GM12878 (cell line): ENCODE data around the gene SLC25A20. TPM values are rescaled to one million over a fixed set of nuclear protein-coding genes. Genes with fewer than 3 reads are reported as not detected.

Experiments used
- ATAC-seq: fragments of 200-7000 bp; cut with Tn5 transposase; 3 replicates; pipeline ENCODE4 v1.9.1; 2020; ENCODE audit warnings: mild to moderate bottlenecking, moderate library complexity
- BruUV-seq: library from RNA; stranded (reverse); fragments of 400-500 nt; replicated peaks from 2 replicates; lab custom pipeline; 2021; lab: Mats Ljungman, UMichigan
- CTCF ChIA-PET: fragments of 300-600 bp; sonication (Branson Sonifier 250); formaldehyde crosslinking; extraction: SDS; loops from one replicate; lab custom pipeline; 2021; ENCODE audit warnings: inconsistent platforms; lab: Yijun Ruan, JAX
- POLR2A ChIA-PET: fragments of 350-600 bp; formaldehyde crosslinking; extraction: SDS; loops from one replicate; lab custom pipeline; 2021; ENCODE audit warnings: inconsistent platforms; lab: Charles Lee
- RAD21 ChIA-PET: fragments of 300-600 bp; sonication (Branson Sonifier 250); formaldehyde crosslinking; loops from one replicate; lab custom pipeline; 2023; ENCODE audit warnings: antibody characterized with exemption; ENCODE audit not compliant: unreplicated experiment; lab: Charles Lee
- SMC1A ChIA-PET: fragments of 300-600 bp; sonication (Branson Sonifier 250); formaldehyde crosslinking; loops from one replicate; lab custom pipeline; 2023; ENCODE audit not compliant: unreplicated experiment, uncharacterized antibody; lab: Charles Lee
- DNase-seq: peaks from one replicate; pipeline ENCODE4 v3.0.0-alpha.2; 2011; ENCODE audit warnings: low read depth, low spot score
- FAIRE-seq: peaks from 3 replicates; lab custom pipeline; 2011; peaks lifted over from hg19 to GRCh38; lab: Jason Lieb, UNC
- H2AFZ ChIP-seq: 2 replicates; pipeline ENCODE4 v1.6.0; 2011; ENCODE audit warnings: low read depth, low read length, control low read depth; ENCODE audit not compliant: control insufficient read depth
- H3K27ac ChIP-seq: 2 replicates; pipeline ENCODE4 v1.5.1; 2011; ENCODE audit warnings: control low read depth; ENCODE audit not compliant: control insufficient read depth, insufficient read depth
- H3K27me3 ChIP-seq, 2 experiments: replicated peaks in 1 of 2; 2 replicates each; pipeline versions ENCODE4 v1.6.0 to v1.6.1; 2011; ENCODE audit warnings: low read length in 1 of 2; ENCODE audit not compliant: control insufficient read depth in 2 of 2, insufficient read depth in 2 of 2
- H3K36me3 ChIP-seq, 2 experiments: 2 replicates each; pipeline ENCODE4 v1.5.1; 2011; ENCODE audit warnings: low read length in 1 of 2; ENCODE audit not compliant: control insufficient read depth in 2 of 2, insufficient read depth in 2 of 2
- H3K4me1 ChIP-seq: 2 replicates; pipeline ENCODE4 v1.6.1; 2011; ENCODE audit warnings: mild to moderate bottlenecking, low read length, moderate library complexity, mixed read lengths; ENCODE audit not compliant: control insufficient read depth, insufficient read depth
- H3K4me2 ChIP-seq: 2 replicates; pipeline ENCODE4 v1.6.0; 2011; ENCODE audit warnings: control low read depth; ENCODE audit not compliant: control insufficient read depth, insufficient read depth
- H3K4me3 ChIP-seq: fragments of 200-600 bp; sonication (generic); 2 replicates; pipeline ENCODE4 v1.5.1; 2016
- H3K79me2 ChIP-seq: 2 replicates; pipeline ENCODE4 v1.6.0; 2011; ENCODE audit warnings: low read length; ENCODE audit not compliant: control insufficient read depth, insufficient read depth
- H3K9ac ChIP-seq: 2 replicates; pipeline ENCODE4 v1.8.0; 2011; ENCODE audit warnings: low read length, control low read depth, mixed read lengths; ENCODE audit not compliant: control insufficient read depth, insufficient read depth
- H3K9me3 ChIP-seq: replicated peaks from 3 replicates; pipeline ENCODE4 v1.5.1; 2011; ENCODE audit warnings: mild to moderate bottlenecking, low read length; ENCODE audit not compliant: control insufficient read depth, insufficient read depth
- H4K20me1 ChIP-seq: 2 replicates; pipeline ENCODE4 v1.6.0; 2011; ENCODE audit not compliant: control insufficient read depth, insufficient read depth
- FOS ChIP-seq: IDR thresholded peaks from 3 replicates; pipeline ENCODE4 v1.6.1; 2011; ENCODE audit warnings: borderline replicate concordance; ENCODE audit not compliant: insufficient read length; ENCODE audit errors: extremely low read depth
- HDGF ChIP-seq: fragments of 450-650 bp; IDR thresholded peaks from 2 replicates; pipeline ENCODE4 v1.6.1; 2016; ENCODE audit warnings: antibody characterized with exemption
- STAT1 ChIP-seq: fragments of 450-650 bp; conservative IDR thresholded peaks from 2 replicates; pipeline ENCODE4 v1.6.1; 2014; ENCODE audit warnings: antibody characterized with exemption, mild to moderate bottlenecking
- WGBS: methylation state at CpG from one replicate; pipeline ENCODE4 v1.1.6; 2016; ENCODE audit warnings: low lambda C conversion rate; ENCODE audit not compliant: insufficient replicate concordance, insufficient coverage; ENCODE audit errors: missing lambda C conversion rate; 5-methylcytosine and 5-hydroxymethylcytosine counted together
- in situ Hi-C: fragments of 300-500 bp; cut with MboI; formaldehyde crosslinking; loops from 9 replicates; pipeline ENCODE4 v1.14.3; 2018; ENCODE audit warnings: mixed read lengths
- intact Hi-C: fragments of 100-400 bp; cut with micrococcal nuclease; formaldehyde crosslinking; loops from one replicate; pipeline ENCODE4 v1.14.2; 2022; ENCODE audit not compliant: unreplicated experiment
- polyA plus RNA-seq, 11 experiments: library from polyadenylated mRNA; depleted of rRNA in 4 of 11; unstranded in 6 of 11; stranded (reverse) in 5 of 11; fragments of >200 nt; fragmentation: Nextera tagmentation in 4 of 11; fragmentation: Illumina TruSeq in 1 of 11; extraction: Ambion mirVana in 4 of 11; extraction: Trizol in 1 of 11; gene quantifications; 1 replicate in 1 of 11; 2 replicates in 10 of 11; pipeline versions ENCODE4 v1.2.1 to v1.2.3, GENCODE V29; 2011 to 2016; ENCODE audit warnings: inconsistent platforms in 2 of 11, missing spikeins in 2 of 11, low read depth in 1 of 11
- total RNA-seq, 4 experiments: library from RNA; depleted of rRNA in 3 of 4; stranded (reverse); fragments of >200 nt in 3 of 4; fragmentation: Illumina TruSeq in 1 of 4; extraction: Trizol in 1 of 4; gene quantifications; 2 replicates each; pipeline versions ENCODE4 v1.2.1 to v1.2.3, GENCODE V29; 2013 to 2021
- TF ChIP-seq, protein P1 (sequence below): fragments of 450-650 bp; IDR thresholded peaks from 2 replicates; pipeline ENCODE4 v1.6.1; 2018; ENCODE audit warnings: mild to moderate bottlenecking, low read depth, moderate library complexity; ENCODE audit not compliant: partially characterized antibody
- TF ChIP-seq, protein P2 (sequence below): fragments of 450-650 bp; formaldehyde crosslinking; IDR thresholded peaks from 2 replicates; pipeline ENCODE4 v1.5.0; 2022; ENCODE audit warnings: mild to moderate bottlenecking, missing genetic modification characterization
- TF ChIP-seq, protein P3 (sequence below), 3 experiments: IDR thresholded peaks in 2 of 3; conservative IDR thresholded peaks in 1 of 3; 2 replicates each; pipeline ENCODE4 v1.5.1; 2011; ENCODE audit warnings: low read depth in 3 of 3, low read length in 3 of 3, mild to moderate bottlenecking in 3 of 3, control low read depth in 2 of 3, moderate library complexity in 2 of 3, inconsistent platforms in 1 of 3, mixed read lengths in 1 of 3; ENCODE audit not compliant: control insufficient read depth in 2 of 3, insufficient read depth in 1 of 3; ENCODE audit errors: extremely low read depth in 1 of 3
- TF ChIP-seq, protein P4 (sequence below): fragments of 450-650 bp; formaldehyde crosslinking; IDR thresholded peaks from 2 replicates; pipeline ENCODE4 v1.4.0; 2022; ENCODE audit warnings: mild to moderate bottlenecking, moderate library complexity
- TF ChIP-seq, protein P5 (sequence below): fragments of 450-650 bp; IDR thresholded peaks from 2 replicates; pipeline ENCODE4 v1.6.1; 2014; ENCODE audit warnings: mild to moderate bottlenecking

Gene SLC25A20
- total and polyA plus RNA-seq, 10 of the 15 experiments (the other 5 are each of a cell fraction or from before 2014, with no cell fraction given) = 12.9 to 38.6 (median 22.1) TPM

DNA sequence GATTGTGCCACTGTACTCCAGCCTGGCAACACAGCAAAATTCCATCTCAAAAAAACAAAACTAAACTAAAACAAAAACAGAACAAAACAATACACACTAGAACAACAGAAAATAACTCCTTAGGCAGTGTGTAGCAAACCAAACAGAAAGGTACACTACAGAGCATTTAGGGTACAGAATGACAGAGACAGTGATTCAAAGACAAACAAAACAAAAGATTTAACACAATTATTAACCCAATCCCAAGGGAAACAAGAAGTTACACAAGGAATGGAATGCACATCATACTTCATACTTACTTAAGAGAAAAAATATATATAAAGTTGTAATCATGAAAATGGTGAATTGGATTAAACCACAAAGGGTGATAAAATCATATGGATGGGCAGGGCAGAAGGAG lies 12.9 kb downstream of the SLC25A20 start (continued):
- TF ChIP-seq, protein P1, sequence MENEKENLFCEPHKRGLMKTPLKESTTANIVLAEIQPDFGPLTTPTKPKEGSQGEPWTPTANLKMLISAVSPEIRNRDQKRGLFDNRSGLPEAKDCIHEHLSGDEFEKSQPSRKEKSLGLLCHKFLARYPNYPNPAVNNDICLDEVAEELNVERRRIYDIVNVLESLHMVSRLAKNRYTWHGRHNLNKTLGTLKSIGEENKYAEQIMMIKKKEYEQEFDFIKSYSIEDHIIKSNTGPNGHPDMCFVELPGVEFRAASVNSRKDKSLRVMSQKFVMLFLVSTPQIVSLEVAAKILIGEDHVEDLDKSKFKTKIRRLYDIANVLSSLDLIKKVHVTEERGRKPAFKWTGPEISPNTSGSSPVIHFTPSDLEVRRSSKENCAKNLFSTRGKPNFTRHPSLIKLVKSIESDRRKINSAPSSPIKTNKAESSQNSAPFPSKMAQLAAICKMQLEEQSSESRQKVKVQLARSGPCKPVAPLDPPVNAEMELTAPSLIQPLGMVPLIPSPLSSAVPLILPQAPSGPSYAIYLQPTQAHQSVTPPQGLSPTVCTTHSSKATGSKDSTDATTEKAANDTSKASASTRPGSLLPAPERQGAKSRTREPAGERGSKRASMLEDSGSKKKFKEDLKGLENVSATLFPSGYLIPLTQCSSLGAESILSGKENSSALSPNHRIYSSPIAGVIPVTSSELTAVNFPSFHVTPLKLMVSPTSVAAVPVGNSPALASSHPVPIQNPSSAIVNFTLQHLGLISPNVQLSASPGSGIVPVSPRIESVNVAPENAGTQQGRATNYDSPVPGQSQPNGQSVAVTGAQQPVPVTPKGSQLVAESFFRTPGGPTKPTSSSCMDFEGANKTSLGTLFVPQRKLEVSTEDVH = no peak
- no peak for TF ChIP-seq FOS
- TF ChIP-seq, protein P2, sequence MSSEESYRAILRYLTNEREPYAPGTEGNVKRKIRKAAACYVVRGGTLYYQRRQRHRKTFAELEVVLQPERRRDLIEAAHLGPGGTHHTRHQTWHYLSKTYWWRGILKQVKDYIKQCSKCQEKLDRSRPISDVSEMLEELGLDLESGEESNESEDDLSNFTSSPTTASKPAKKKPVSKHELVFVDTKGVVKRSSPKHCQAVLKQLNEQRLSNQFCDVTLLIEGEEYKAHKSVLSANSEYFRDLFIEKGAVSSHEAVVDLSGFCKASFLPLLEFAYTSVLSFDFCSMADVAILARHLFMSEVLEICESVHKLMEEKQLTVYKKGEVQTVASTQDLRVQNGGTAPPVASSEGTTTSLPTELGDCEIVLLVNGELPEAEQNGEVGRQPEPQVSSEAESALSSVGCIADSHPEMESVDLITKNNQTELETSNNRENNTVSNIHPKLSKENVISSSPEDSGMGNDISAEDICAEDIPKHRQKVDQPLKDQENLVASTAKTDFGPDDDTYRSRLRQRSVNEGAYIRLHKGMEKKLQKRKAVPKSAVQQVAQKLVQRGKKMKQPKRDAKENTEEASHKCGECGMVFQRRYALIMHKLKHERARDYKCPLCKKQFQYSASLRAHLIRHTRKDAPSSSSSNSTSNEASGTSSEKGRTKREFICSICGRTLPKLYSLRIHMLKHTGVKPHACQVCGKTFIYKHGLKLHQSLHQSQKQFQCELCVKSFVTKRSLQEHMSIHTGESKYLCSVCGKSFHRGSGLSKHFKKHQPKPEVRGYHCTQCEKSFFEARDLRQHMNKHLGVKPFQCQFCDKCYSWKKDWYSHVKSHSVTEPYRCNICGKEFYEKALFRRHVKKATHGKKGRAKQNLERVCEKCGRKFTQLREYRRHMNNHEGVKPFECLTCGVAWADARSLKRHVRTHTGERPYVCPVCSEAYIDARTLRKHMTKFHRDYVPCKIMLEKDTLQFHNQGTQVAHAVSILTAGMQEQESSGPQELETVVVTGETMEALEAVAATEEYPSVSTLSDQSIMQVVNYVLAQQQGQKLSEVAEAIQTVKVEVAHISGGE = no peak
- TF ChIP-seq HDGF = no peak

DNA sequence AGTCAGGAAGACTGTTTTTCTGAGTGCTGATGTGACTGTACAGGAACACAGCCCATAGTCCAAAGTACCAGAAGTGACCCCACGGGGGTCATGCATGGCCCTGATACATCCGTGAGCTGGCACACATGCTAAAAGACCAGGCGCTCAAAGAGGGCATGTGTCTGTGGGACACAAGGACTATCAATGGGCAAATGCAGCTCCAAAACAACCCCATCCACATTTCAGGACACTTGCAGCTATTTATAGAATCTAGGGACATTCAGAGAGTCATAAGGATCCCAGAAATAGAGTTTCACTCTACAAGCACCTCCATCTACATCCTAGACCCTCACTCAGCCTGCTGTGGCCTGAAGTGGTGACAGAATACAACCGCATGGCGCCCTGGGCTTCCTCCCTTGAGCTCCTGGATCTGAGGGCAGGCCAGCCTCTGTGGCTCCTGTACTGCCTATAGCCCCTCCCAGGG lies 17.0 kb downstream of the SLC25A20 start:
- no TSS peak for BruUV-seq
- POLR2A ChIA-PET = interaction anchor here (0.5 kb wide), 1 partner anchor 48 kb away, joined by 5 read pairs; no protein-coding TSS in a partner anchor
- Histone ChIP-seq H3K27me3 (no peaks in the 10 kb centered on the region), H3K4me1 (peaks cover 14% of the 10 kb centered on the region), H2AFZ (no peak overlapping the region), H3K9me3 (no peaks in the 10 kb centered on the region), H3K36me3 (peaks cover 0 to 3% of the 10 kb centered on the region in 2 experiments; a peak in 1 of 4 replicates), H4K20me1 (no peaks in the 10 kb centered on the region), H3K4me2 (no peak overlapping the region), H3K9ac (no peak overlapping the region), H3K27ac (no peak overlapping the region), H3K79me2 (no peaks in the 10 kb centered on the region), H3K4me3 (no peak overlapping the region)
- intact Hi-C loops (no loop called here), in situ Hi-C loops (no loop called here)
- ATAC-seq (no peak), FAIRE-seq (no peak), DNase-seq (no peak)
- SMC1A ChIA-PET = interaction anchor here (0.6 to 1.4 kb wide), 3 partner anchors 25 to 394 kb away, joined by 3 read pairs; no protein-coding TSS in a partner anchor
- WGBS = 93% methylated on average over 5 of the region's 5 CpGs
- CTCF ChIA-PET = no interaction called here
- RAD21 ChIA-PET = interaction anchor here (0.9 to 2.3 kb wide), 2 partner anchors 16 to 17 kb away, joined by 3 to 5 read pairs; partner anchors contain the start of gene SLC25A20
- no peak for TF ChIP-seq STAT1
- TF ChIP-seq, protein P3, sequence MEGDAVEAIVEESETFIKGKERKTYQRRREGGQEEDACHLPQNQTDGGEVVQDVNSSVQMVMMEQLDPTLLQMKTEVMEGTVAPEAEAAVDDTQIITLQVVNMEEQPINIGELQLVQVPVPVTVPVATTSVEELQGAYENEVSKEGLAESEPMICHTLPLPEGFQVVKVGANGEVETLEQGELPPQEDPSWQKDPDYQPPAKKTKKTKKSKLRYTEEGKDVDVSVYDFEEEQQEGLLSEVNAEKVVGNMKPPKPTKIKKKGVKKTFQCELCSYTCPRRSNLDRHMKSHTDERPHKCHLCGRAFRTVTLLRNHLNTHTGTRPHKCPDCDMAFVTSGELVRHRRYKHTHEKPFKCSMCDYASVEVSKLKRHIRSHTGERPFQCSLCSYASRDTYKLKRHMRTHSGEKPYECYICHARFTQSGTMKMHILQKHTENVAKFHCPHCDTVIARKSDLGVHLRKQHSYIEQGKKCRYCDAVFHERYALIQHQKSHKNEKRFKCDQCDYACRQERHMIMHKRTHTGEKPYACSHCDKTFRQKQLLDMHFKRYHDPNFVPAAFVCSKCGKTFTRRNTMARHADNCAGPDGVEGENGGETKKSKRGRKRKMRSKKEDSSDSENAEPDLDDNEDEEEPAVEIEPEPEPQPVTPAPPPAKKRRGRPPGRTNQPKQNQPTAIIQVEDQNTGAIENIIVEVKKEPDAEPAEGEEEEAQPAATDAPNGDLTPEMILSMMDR (IDR thresholded peaks at IDR 0.05 in 2 of 3, conservative IDR thresholded peaks at IDR 0.05 in 1 of 3; ENCODE audit: control insufficient read depth in 2 of 3, extremely low read depth in 1 of 3, insufficient read depth in 1 of 3, low read depth in 3 of 3, low read length in 3 of 3) = no peak
- TF ChIP-seq, protein P4, sequence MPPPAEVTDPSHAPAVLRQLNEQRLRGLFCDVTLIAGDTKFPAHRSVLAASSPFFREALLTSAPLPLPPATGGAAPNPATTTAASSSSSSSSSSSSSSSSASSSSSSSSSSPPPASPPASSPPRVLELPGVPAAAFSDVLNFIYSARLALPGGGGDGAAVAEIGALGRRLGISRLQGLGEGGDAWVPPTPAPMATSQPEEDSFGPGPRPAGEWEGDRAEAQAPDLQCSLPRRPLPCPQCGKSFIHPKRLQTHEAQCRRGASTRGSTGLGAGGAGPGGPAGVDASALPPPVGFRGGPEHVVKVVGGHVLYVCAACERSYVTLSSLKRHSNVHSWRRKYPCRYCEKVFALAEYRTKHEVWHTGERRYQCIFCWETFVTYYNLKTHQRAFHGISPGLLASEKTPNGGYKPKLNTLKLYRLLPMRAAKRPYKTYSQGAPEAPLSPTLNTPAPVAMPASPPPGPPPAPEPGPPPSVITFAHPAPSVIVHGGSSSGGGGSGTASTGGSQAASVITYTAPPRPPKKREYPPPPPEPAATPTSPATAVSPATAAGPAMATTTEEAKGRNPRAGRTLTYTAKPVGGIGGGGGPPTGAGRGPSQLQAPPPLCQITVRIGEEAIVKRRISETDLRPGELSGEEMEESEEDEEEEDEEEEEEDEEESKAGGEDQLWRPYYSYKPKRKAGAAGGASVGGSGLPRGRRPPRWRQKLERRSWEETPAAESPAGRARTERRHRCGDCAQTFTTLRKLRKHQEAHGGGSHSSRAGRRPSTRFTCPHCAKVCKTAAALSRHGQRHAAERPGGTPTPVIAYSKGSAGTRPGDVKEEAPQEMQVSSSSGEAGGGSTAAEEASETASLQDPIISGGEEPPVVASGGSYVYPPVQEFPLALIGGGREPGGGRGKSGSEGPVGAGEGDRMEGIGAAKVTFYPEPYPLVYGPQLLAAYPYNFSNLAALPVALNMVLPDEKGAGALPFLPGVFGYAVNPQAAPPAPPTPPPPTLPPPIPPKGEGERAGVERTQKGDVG (CRISPR knock-in tag) = no peak
- TF ChIP-seq, protein P5, sequence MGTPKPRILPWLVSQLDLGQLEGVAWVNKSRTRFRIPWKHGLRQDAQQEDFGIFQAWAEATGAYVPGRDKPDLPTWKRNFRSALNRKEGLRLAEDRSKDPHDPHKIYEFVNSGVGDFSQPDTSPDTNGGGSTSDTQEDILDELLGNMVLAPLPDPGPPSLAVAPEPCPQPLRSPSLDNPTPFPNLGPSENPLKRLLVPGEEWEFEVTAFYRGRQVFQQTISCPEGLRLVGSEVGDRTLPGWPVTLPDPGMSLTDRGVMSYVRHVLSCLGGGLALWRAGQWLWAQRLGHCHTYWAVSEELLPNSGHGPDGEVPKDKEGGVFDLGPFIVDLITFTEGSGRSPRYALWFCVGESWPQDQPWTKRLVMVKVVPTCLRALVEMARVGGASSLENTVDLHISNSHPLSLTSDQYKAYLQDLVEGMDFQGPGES = no peak
